HG03558 (cell line): ENCODE measurements around the gene RERE.

ENCODE experiments used
- ATAC-seq: cut with Tn5 transposase; IDR thresholded peaks from one replicate; pipeline ENCODE4 v1.9.1; 2021; ENCODE audit warnings: moderate number of reproducible peaks; ENCODE audit not compliant: unreplicated experiment; ENCODE audit errors: extremely low read depth

RERE gene

DNA sequence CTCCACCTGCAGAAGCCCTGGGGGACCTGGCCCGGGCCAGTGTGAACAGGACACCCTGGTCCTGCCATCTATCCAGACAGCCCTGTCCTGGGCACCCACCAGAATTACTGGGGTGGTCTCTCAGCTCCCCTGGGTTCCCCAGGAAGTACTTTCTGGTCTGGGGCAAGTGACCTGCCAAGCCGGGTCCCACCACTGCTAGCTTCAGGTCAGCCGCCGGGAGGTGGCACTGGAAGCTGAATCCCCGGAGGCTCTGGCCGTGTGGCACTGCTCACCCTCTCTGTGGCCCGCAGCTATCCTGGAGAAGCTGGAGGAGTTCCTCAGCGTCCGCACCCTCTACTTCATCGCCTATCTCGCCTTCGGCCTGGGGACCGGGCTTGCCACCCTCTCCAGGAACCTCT lies 478.2 kb downstream of the RERE start:
- no peak for ATAC-seq

DNA sequence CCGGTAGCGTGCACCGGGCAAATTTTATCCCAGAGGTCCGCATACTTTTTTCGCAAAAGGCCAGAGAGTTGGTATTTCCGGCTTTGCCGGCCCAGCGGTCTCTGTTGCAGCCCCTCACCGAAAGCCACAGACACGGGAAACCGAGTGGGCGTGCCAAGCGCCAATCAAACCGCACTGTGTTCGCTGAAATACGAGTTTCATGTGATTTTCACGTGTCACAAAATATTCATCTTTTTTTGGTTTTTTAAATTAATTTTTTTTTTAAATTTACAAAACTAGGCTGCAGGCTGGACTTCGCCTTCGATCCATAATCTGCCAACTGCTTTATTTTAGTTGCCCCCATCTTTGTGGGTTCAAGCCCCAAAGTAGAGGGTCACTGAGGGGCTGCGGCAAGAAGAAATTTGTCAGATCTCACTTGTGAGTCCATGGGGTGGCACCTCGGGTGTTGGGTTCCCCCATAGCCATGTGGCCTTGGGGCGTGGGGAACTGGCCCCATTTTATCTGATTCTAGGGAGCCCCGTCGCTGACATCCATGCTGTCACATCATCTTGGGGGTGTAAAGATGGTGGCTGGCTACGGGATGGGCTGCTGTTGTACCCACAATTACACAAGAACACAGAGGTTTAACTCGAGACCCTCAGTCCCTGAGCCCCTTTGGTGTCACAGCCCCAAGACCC lies 478.8 kb downstream of the RERE start:
- no peak for ATAC-seq

DNA sequence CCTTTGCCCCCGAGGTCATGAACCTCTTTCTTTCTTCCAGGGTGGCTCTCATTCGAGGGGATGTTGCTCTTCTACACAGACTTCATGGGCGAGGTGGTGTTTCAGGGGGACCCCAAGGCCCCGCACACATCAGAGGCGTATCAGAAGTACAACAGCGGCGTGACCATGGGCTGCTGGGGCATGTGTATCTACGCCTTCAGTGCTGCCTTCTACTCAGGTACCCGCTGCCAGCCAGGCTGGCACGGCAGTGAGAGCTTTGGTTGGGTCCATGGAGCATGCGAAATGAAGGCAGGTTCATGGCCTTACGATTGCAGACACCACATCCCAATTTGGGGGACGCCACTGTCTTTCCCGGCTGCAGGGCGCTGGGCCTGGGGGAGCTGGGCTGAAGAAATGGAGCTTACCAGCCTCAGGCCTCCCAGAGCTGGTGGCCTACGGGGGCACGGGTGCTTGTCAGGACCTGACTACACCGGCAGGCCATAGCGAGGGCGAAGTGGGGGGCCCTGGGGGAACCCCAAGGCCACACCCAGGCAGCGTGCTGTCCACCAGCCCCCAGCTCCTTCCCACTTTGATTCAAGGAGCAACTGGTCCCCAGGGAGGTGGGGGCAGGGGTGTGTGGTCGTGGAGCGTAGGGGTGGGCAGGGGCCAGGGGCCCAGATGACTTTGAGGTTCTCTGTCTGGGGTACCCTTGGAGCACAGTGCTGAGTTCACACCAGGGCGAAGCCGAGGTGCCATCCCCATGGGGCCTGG lies 479.5 kb downstream of the RERE start:
- no peak for ATAC-seq

DNA sequence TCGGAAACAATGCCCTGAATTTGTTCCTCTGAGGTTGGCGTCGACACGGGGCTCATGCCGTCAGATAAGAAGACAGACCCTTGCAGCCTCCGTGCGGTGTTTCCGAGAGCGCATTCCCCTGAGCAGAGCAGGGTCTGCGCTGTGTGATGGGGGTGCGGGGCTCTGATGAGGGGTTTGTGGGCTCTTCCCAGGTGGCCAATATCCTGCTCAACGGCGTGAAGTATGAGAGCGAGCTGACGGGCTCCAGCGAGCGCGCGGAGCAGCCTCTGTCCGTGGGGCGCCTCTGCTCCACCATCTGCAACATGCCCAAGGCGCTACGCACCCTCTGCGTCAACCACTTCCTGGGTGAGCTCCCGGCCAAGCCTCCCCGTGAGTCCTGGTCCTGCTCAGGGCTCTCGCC lies 482.2 kb downstream of the RERE start:
- no peak for ATAC-seq

DNA sequence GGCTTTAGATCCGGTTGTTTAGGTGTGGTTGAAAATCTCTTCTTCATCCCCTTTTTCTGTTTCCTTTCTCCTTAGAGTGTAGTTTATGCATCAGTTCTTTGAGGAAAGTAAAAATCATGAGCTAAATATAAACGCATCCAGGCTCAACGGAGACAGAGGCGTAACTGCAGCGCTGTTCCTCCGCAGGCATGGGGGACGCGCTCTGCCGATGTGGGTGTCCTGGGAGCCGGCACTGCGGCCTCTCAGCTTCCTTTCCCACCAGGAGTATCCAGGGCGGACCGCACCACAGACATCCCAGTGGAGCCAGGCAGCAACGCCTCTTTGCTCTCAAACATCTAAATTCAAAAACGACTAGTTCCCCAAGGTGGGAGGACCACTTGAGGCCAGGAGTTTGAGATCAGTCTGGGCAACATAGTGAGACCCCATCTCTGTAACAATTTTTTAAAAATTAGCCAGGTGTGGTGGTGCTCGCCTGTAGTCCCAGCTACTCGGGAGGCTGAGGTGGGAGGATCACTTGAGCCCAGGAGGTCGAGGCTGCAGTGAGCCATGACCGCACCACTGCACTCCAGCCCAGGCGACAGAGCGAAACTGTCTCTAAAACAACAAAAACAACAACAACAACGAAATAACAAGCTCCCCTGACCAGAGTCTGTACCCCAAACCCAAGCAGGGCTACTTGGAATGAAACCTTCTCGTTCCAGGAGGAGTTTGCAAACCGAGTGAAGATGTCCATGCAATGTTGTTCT lies 483.2 kb downstream of the RERE start:
- ATAC-seq = no peak

DNA sequence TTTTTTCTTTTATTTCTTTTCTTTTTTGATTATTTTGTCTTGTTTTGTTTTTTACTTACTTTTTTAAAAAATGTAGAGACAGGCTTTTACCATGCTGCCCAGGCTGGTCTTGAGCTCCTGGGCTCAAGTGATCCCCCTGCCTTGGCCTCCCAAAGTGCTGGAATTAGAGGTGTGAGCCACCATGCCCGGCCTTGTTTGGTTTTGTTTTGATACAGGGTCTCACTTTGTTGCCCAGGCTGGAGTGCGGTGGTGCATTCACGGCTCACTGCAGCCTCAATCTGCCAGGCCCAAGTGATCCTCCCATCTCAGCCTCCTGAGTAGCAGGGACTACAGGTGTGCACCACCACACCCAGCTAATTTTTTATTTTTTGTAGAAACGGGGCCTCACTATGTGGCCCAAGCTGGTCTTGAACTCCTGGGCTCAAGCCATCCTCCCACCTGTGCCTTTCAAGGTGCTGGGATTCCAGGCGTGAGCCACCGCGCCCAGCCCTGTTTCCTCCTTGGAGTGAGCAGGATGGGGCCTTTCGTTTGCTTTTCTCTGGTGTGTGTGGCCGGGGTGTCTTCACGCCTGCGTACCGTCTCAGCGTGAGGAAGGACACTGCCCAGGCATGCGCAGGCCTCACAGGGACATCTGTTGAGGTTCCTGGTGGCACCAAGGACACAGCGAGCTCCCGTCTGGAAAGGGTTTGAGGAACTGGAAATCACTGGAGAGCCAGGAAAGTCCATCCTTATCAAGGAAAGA lies 484.0 kb downstream of the RERE start:
- ATAC-seq = no peak

DNA sequence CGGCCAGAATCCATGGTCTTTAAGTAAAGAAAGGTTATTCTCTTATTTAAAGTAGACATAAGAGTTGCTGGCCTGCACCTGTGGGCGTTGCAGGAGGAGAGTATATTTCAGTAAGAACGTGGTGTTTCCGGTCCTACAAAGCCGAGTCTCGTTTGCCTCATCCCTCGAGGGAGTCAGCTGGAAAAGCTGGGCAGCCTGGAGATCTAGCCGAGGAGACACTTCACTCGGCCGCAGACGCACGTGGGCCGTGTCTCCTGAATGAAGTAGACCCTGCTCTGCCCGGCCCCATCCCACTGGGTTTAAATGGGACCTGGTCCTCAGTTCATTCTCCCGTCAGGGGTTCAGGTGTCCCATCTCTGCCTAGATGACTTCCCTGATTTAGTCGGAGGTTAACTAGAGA lies 484.6 kb downstream of the RERE start:
- ATAC-seq = no peak

DNA sequence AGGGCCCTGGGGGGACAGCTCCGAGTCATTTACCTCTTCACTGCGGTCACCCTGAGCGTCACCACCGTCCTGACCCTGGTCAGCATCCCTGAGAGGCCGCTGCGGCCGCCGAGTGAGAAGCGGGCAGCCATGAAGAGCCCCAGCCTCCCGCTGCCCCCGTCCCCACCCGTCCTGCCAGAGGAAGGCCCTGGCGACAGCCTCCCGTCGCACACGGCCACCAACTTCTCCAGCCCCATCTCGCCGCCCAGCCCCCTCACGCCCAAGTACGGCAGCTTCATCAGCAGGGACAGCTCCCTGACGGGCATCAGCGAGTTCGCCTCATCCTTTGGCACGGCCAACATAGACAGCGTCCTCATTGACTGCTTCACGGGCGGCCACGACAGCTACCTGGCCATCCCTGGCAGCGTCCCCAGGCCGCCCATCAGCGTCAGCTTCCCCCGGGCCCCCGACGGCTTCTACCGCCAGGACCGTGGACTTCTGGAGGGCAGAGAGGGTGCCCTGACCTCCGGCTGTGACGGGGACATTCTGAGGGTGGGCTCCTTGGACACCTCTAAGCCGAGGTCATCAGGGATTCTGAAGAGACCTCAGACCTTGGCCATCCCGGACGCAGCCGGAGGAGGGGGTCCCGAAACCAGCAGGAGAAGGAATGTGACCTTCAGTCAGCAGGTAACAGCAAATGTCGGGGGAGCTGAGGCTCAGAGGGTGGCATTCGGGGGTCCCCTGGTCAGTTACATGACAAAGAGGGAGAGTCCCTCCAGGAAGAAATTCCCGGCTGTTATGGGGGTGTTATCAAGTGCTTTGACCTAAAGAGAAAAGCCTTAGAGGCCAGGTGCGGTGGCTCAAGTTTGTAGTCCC lies 486.9 kb downstream of the RERE start:
- ATAC-seq = no peak

DNA sequence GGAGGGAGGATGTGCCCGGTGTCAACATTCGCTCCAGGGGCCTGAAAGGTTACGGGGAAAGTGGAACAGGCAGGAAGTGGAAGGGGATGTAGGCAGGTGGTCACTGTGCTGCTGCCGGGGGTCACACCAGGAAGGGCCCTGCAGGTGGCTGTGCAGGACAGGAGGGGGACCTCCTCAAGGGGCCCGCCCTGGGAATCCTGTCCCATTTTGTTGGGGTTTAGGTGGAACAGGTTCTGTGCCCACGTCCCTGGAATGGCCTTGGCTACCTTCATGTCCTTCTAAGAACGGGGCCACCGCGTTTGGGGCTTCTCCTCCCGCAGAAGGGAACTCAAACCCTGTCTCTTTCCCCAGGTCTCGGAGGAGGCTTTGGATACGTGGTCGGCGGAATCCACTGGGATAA lies 487.6 kb downstream of the RERE start:
- ATAC-seq = no peak

DNA sequence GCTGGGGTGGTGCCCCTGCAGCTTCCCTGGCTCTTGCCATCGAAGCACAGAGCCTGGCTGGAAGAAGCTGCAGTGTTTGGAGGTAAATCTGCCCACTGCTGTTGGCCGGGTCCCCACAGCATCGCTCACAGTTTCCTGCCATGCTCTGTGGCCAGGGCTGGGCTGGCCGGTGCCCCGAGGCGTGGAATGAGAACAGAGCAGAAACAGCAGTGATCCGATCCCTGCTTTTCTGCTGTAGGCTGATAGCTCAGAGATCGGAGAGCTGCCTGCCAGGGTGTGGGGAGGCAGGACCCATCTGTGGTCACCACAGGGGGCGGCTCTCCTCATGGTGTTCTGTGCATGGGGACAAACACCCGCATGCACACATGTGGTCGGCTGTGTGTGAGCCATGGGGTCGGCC lies 488.0 kb downstream of the RERE start:
- ATAC-seq = no peak

DNA sequence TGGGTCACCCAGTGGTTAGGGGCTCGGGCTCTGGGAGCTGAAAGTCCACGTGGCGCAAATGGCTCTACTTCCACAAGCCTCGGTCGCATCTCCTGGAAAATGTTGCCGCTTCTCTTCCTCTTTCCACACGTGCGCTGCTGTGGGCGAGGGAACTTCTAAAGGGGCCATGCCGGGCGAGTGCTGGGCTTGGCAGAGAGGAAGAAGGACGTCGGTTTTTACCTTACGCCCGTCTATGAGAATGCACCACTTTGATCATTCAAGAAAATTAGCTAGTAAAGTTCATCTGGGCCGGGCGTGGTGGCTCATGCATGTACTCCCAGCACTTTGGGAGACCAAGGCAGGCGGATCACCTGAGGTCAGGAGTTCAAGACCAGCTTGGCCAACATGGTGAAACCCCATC lies 489.2 kb downstream of the RERE start:
- ATAC-seq = no peak

DNA sequence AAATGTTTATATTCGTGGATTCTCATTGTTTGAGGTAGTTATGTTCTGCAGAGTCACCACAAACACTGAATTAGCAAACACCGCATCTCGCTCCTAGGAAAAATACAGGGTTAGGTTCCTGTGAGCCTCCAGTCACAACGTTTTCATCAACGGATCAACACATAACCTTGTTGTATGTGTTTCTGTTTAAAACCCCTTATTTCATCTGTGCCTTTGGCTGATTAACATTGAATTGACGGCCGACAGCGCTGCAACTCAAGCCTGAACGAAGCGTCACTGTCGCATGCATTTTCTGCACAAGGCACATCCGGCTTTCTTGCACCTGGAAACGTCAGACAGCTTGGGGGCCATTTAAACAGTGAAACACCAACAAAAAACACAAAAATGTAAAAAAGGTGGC lies 491.2 kb downstream of the RERE start:
- no peak for ATAC-seq

DNA sequence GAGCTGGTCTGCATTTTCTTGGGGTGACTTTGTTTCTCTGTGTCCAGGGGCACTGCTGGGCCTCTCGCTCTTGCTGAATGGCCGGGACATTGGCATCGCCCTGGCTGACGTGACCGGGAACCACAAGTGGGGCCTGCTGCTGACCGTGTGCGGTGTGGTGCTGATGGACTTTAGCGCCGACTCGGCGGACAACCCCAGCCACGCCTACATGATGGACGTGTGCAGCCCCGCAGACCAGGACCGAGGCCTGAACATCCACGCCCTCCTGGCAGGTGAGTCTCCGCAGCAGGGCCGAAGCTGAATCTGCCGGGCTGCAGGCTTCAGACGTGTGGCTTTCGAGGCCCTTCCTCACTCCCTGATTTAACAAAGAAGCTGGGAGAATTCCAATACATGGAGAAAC lies 491.7 kb downstream of the RERE start:
- no peak for ATAC-seq

DNA sequence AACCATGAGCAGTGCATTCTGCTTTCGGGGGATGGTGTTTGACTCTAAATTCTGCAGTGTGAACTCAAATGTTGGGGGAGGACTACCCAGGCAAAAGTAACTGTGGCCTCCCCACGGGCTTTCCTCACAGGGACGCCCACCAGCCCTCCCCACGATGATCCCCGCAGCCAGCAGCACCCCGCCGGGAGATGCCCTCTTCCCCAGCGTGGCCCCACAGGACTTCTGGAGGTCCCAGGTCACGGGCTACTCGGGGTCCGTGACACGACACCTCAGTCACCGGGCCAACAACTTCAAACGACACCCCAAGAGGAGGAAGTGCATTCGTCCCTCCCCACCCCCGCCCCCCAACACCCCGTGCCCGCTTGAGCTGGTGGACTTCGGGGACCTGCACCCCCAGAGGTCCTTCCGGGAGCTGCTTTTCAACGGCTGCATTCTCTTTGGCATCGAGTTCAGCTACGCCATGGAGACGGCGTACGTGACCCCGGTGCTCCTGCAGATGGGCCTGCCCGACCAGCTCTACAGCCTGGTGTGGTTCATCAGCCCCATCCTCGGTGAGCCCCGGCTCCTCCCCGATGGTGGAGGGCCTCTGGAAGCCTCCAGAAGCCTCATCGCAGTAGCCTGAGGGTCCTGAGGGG lies 493.1 kb downstream of the RERE start:
- ATAC-seq = no peak

DNA sequence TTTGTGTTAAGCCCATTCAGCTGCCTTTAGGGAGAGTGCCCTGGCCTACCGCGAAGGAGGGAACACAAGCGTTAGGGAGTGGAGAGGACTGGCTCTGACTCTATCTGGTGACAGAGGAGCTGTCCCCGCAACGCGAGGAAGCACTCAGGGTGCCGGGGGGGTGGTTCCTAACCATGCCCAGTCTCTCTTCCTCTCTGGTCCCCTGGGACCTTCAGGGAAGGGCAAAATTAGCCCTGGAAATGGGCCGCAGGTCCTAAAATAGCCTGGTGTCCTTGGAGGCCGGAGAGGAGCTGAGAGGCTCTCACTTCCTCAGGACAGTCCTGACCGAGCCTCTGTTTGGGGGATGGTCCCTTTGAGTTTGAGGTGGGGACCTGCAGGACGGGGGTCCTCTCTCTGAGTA lies 493.7 kb downstream of the RERE start:
- no peak for ATAC-seq

DNA sequence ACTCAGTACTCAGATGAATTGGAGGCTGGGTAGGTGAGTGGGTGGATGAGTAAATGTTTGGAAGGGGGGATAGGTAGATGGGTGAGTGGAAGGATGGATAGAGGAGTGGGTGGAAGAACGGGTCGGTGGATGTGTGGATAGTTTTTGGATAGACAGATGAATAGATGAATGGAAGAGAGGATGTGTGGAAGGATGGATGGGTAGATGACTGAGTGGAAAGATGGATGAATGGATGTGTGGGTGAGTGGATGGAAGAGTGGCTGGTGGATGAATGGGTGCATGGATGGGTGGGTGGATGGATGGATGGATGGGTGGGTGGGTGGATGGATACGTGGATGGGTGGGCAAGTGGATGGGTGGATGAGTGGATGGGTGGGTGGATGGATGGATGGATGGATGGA lies 495.8 kb downstream of the RERE start:
- ATAC-seq = no peak

DNA sequence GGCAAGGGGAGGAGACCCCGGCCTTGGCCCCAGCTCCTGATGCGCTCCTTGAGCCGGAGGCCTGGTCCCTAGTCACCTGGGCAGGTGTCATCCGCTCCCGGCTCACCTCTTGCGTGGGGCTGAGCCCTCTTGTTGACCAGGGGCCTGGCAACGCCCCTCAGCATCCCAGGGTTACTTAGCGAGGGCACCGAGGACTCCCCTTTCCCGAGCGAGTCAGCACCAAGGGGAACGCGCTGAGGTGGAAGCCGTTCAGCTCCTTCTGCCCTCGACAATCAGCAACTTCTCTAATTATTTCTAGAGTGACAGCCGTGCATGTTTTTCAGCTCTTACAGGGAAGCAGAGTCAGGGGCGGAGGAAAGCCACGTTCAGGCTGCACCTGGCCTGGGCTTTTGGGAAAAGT lies 499.0 kb downstream of the RERE start:
- ATAC-seq = no peak

DNA sequence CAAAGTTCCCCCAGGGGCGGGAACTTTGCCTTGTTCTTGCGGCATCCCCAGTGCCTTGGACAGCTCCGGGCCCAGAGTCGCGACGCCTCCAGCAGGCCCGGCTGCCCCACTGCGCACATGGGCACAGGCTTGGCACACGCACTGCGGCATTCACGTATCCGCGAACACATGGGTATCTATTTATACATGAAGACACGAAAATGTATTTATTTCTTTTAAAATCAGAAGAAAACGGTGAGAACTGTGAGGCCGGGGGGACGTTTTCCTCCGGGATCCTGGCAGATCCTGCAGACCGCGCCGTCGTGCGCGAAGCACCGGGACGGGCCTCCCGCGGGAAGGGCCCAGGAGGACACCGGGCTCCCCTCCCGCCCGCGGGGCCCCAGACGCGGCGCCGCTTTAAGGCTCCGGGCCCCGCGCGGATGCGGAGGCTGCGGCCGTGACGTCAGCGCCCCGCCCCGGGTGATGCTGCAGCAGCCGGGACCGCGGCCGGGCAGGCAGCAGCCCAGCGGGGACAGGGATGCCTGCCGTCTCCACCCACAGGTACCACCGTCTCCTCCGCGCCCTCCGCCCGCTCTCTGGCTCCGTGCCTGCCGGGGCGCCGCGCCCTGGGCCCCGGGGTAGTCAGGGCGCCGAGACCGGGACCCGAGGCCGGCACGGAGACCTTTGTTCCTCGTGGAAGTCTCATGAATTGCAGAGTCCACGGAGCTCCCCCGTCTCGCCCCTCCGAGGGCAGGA lies 499.6 kb downstream of the RERE start, which contains the start of gene SLC45A1:
Gene SLC45A1, plus strand, starts transcription at position 468 of the 735 bp plus-strand sequence. CDS start 6,216 bp downstream, outside the sequence.
- no peak for ATAC-seq
